ENCODE results near the gene MKI67. TPM values are rescaled to one million over a fixed set of nuclear protein-coding genes. Genes with fewer than 3 reads are reported as not detected.

MKI67 gene
- polyA plus RNA-seq, 1 of the 3 experiments (the other 2 are of a cell fraction): 7.5 TPM

DNA sequence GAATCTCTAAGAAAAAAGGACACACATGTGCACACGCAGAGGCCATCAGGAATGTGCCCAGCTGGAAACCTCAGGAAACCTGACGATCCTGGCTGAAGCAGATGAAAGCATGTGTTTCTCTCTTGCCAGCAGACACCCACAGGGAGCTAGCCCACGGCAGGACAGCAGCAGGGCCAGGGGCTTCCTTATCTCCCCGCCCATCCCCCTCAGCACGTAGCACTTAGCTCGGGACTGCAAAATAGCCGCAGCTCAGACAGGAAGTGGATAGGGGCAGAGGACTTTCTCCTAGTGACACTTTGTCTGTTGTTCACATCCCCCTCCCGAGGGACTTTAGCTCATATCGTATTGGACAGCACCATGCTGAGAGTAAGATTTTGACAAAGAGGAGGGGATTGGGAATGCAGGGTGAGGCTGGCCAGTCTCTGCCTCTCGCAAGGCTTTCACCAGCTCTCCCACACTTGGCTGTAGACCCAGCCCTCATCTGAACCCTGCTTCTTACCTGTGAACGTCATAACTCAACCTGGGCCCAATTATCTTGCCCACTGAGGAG lies 63.8 kb downstream of the MKI67 start (continued):
- TF ChIP-seq, protein P1, sequence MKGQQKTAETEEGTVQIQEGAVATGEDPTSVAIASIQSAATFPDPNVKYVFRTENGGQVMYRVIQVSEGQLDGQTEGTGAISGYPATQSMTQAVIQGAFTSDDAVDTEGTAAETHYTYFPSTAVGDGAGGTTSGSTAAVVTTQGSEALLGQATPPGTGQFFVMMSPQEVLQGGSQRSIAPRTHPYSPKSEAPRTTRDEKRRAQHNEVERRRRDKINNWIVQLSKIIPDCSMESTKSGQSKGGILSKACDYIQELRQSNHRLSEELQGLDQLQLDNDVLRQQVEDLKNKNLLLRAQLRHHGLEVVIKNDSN (IDR thresholded peaks at IDR 0.05; ENCODE audit: borderline replicate concordance, low read depth): no peak
- TF ChIP-seq, protein P2, sequence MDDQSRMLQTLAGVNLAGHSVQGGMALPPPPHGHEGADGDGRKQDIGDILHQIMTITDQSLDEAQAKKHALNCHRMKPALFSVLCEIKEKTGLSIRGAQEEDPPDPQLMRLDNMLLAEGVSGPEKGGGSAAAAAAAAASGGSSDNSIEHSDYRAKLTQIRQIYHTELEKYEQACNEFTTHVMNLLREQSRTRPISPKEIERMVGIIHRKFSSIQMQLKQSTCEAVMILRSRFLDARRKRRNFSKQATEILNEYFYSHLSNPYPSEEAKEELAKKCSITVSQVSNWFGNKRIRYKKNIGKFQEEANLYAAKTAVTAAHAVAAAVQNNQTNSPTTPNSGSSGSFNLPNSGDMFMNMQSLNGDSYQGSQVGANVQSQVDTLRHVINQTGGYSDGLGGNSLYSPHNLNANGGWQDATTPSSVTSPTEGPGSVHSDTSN (IDR thresholded peaks at IDR 0.05): no peak
- TF ChIP-seq, protein P3, sequence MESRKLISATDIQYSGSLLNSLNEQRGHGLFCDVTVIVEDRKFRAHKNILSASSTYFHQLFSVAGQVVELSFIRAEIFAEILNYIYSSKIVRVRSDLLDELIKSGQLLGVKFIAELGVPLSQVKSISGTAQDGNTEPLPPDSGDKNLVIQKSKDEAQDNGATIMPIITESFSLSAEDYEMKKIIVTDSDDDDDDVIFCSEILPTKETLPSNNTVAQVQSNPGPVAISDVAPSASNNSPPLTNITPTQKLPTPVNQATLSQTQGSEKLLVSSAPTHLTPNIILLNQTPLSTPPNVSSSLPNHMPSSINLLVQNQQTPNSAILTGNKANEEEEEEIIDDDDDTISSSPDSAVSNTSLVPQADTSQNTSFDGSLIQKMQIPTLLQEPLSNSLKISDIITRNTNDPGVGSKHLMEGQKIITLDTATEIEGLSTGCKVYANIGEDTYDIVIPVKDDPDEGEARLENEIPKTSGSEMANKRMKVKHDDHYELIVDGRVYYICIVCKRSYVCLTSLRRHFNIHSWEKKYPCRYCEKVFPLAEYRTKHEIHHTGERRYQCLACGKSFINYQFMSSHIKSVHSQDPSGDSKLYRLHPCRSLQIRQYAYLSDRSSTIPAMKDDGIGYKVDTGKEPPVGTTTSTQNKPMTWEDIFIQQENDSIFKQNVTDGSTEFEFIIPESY (IDR thresholded peaks at IDR 0.05; ENCODE audit: borderline replicate concordance, low read depth): no peak
- TF ChIP-seq FOSL2 (IDR thresholded peaks at IDR 0.05; ENCODE audit: borderline replicate concordance, low read depth): no peak
- TF ChIP-seq, protein P4, sequence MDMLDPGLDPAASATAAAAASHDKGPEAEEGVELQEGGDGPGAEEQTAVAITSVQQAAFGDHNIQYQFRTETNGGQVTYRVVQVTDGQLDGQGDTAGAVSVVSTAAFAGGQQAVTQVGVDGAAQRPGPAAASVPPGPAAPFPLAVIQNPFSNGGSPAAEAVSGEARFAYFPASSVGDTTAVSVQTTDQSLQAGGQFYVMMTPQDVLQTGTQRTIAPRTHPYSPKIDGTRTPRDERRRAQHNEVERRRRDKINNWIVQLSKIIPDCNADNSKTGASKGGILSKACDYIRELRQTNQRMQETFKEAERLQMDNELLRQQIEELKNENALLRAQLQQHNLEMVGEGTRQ (IDR thresholded peaks at IDR 0.05; ENCODE audit: borderline replicate concordance, low read depth, low read length): no peak
- TF ChIP-seq JUND (IDR thresholded peaks at IDR 0.05): no peak
- no peak for TF ChIP-seq NFIC (IDR thresholded peaks at IDR 0.05; ENCODE audit: borderline replicate concordance)
- TF ChIP-seq MEF2A (IDR thresholded peaks at IDR 0.05; ENCODE audit: borderline replicate concordance, low read depth): no peak

DNA sequence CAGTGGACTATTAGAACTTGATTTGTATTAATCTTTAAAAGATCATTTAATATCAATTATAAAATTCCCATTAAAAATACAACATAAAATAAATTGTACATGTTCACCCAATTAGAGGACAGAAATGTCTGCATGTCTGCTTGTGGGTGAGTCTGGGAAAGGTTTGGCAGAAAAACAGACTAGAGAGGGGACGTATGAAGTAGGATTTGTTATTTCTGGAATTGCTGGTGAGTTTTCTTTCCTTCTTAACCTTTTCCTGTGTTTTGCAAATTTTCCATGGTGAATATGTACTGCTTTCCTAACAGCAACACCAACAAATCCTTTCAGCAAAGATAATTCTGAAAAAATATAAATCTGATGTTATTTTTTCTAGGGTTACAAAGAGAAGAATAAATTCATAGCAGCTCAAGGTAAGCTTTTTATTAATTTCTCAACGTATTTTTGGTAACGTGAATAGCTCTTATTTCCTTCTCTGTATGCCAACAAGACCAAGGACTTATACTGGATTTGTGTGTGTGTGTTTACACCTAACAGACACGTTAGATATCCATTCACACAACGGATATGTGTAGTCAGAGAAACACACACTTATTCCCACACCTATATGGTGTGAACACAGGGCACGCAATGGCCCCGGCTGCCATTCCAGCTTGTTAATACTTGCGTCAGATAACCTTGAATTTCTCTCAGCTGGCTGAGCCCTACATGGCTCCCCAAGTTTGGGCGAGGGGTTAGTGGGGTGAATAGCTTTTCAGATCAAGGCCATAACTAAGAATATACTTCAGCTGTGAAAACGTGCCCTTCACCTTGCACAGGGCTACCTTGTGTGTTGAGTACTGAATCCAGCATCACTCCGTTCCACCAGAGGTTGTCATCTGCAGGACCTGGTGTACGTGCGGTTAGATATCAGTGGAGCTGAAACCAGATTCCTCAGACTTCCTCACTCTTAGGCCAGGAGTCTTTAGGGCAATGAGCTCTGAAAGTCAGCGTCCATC lies 64.6 kb downstream of the MKI67 start:
- no peaks in the 10 kb centered on the region for H3K27me3 ChIP-seq (ENCODE audit: insufficient read depth)
- peaks cover 0 to 3% of the 10 kb centered on the region in 2 experiments; a peak in 1 of 4 replicates for H3K4me1 ChIP-seq (ENCODE audit: control insufficient read depth in 1 of 2, insufficient read depth in 2 of 2, low read depth in 1 of 2, low read length in 1 of 2)
- no peaks in the 10 kb centered on the region for H3K79me2 ChIP-seq (ENCODE audit: insufficient read depth)
- H2AFZ ChIP-seq (ENCODE audit: low read depth): no peak overlapping the region
- no peaks in the 10 kb centered on the region for H3F3A ChIP-seq (replicated peaks; ENCODE audit: insufficient read depth)
- 84% methylated on average over 14 of the region's 14 CpGs for WGBS (ENCODE audit: low lambda C conversion rate)
- H4K20me1 ChIP-seq (ENCODE audit: insufficient read depth): no peaks in the 10 kb centered on the region
- H3K27ac ChIP-seq (ENCODE audit: low read depth in 2 of 2, low read length in 1 of 2): no peak overlapping the region
- H3K4me2 ChIP-seq: no peak overlapping the region
- H3K4me3 ChIP-seq (ENCODE audit: low read depth in 2 of 2, low read length in 1 of 2): no peak overlapping the region
- CTCF ChIA-PET: interaction anchor here (0.7 to 2.8 kb wide), 7 partner anchors 8 to 207 kb away, joined by 3 to 13 read pairs (median 5); partner anchors contain the start of gene PTPRE
- no peaks in the 10 kb centered on the region for H3K9me3 ChIP-seq
- no peak overlapping the region for H3K9ac ChIP-seq
- POLR2A ChIA-PET: no interaction called here
- DNase-seq: no peak
- TF ChIP-seq RFX5 (IDR thresholded peaks at IDR 0.05; ENCODE audit: low read length) (no peak), RXRA (IDR thresholded peaks at IDR 0.05; ENCODE audit: borderline replicate concordance, low read depth) (no peak), SMC3 (IDR thresholded peaks at IDR 0.05; ENCODE audit: low read depth, low read length) (no peak), RAD21 (IDR thresholded peaks at IDR 0.05; ENCODE audit: low read length) (no peak), JUND (IDR thresholded peaks at IDR 0.05) (no peak), EZH2phosphoT487 (IDR thresholded peaks at IDR 0.05; ENCODE audit: borderline replicate concordance, low read depth) (no peak), YY1 (IDR thresholded peaks at IDR 0.05; ENCODE audit: low read depth) (no peak), MEF2A (IDR thresholded peaks at IDR 0.05; ENCODE audit: borderline replicate concordance, low read depth) (no peak), SIN3A (IDR thresholded peaks at IDR 0.05; ENCODE audit: borderline replicate concordance, low read depth, low read length) (no peak)
- TF ChIP-seq, protein P4 (IDR thresholded peaks at IDR 0.05; ENCODE audit: borderline replicate concordance, low read depth, low read length): no peak
- TF ChIP-seq, protein P1 (IDR thresholded peaks at IDR 0.05; ENCODE audit: borderline replicate concordance, low read depth): no peak
- TF ChIP-seq, protein P5, sequence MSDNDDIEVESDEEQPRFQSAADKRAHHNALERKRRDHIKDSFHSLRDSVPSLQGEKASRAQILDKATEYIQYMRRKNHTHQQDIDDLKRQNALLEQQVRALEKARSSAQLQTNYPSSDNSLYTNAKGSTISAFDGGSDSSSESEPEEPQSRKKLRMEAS (IDR thresholded peaks at IDR 0.05; ENCODE audit: low read depth): no peak
- peaks cover 0 to 22% of the 10 kb centered on the region in 2 experiments for H3K36me3 ChIP-seq (replicated peaks in 1 of 2; ENCODE audit: control insufficient read depth in 1 of 2, insufficient read depth in 2 of 2, low read length in 1 of 2)
- no peaks in the 10 kb centered on the region for H3K9me2 ChIP-seq
